OCI-LY1 (cell line): ENCODE measurements around the gene TMEM9.

Experiments used
- H2AFZ ChIP-seq: fragments of 200-600 bp; sonication (generic), shearing (Covaris generic); 2 replicates; pipeline ENCODE4 v1.6.0; 2014; ENCODE audit warnings: antibody characterized with exemption, mild to moderate bottlenecking, low read length
- H3F3A ChIP-seq: fragments of 200-600 bp; sonication (generic), shearing (Covaris generic); 2 replicates; pipeline ENCODE4 v1.6.0; 2014; ENCODE audit warnings: mild to moderate bottlenecking, antibody characterized with exemption, low read length, moderate library complexity; ENCODE audit not compliant: insufficient read depth
- H3K27ac ChIP-seq: fragments of 200-600 bp; sonication (generic); 2 replicates; pipeline ENCODE4 v1.5.1; 2014; ENCODE audit warnings: low read length, mixed run types, mild to moderate bottlenecking, low read depth; ENCODE audit not compliant: poor library complexity, severe bottlenecking
- H3K27me3 ChIP-seq: fragments of 200-600 bp; sonication (generic); 2 replicates; pipeline ENCODE4 v1.6.0; 2014; ENCODE audit warnings: antibody characterized with exemption, mild to moderate bottlenecking, low read length, moderate library complexity; ENCODE audit not compliant: insufficient read depth
- H3K36me3 ChIP-seq: fragments of 200-600 bp; sonication (generic); 2 replicates; pipeline ENCODE4 v1.6.1; 2014; ENCODE audit warnings: mild to moderate bottlenecking, antibody characterized with exemption, low read length, moderate library complexity, mixed read lengths; ENCODE audit not compliant: insufficient read depth
- H3K4me1 ChIP-seq: fragments of 200-600 bp; sonication (generic); 2 replicates; pipeline ENCODE4 v1.5.1; 2014; ENCODE audit warnings: mild to moderate bottlenecking, low read length, moderate library complexity; ENCODE audit not compliant: insufficient read depth, severe bottlenecking
- H3K4me2 ChIP-seq: fragments of 200-600 bp; sonication (generic), shearing (Covaris generic); 2 replicates; pipeline ENCODE4 v1.6.1; 2014; ENCODE audit warnings: low read length
- H3K4me3 ChIP-seq: fragments of 200-600 bp; sonication (generic); 2 replicates; pipeline ENCODE4 v1.5.1; 2014; ENCODE audit warnings: low read length, low read depth, mild to moderate bottlenecking, mixed read lengths; ENCODE audit not compliant: poor library complexity, severe bottlenecking
- H3K79me2 ChIP-seq: fragments of 200-600 bp; shearing (Covaris generic); 2 replicates; pipeline ENCODE4 v1.6.1; 2016; ENCODE audit warnings: mixed run types, low read length, mixed read lengths; ENCODE audit not compliant: insufficient read depth
- H3K9ac ChIP-seq: fragments of 200-600 bp; sonication (generic), shearing (Covaris generic); 2 replicates; pipeline ENCODE4 v1.6.1; 2014; ENCODE audit warnings: mild to moderate bottlenecking, low read length, mixed read lengths
- H3K9me2 ChIP-seq: fragments of 200-600 bp; sonication (generic), shearing (Covaris generic); 2 replicates; pipeline ENCODE4 v1.6.1; 2014; ENCODE audit warnings: low read depth, mild to moderate bottlenecking, low read length, mixed read lengths
- H3K9me3 ChIP-seq: fragments of 200-600 bp; shearing (Covaris generic); 2 replicates; pipeline ENCODE4 v1.6.1; 2014; ENCODE audit warnings: low read length, mixed read lengths
- H4K20me1 ChIP-seq: fragments of 200-600 bp; sonication (generic), shearing (Covaris generic); 2 replicates; pipeline ENCODE4 v1.6.0; 2016; ENCODE audit warnings: mild to moderate bottlenecking, low read length; ENCODE audit not compliant: insufficient read depth
- EZH2 ChIP-seq: fragments of 200-600 bp; sonication (generic), shearing (Covaris generic); IDR thresholded peaks from 2 replicates; pipeline ENCODE4 v1.8.0; 2017; ENCODE audit warnings: borderline replicate concordance, mixed run types, mild to moderate bottlenecking, antibody characterized with exemption, low read length, moderate library complexity, mixed read lengths
- TF ChIP-seq, protein P1 (sequence below): fragments of 200-600 bp; sonication (generic), shearing (Covaris generic); IDR thresholded peaks from 2 replicates; pipeline ENCODE4 v1.5.1; 2017; ENCODE audit warnings: mild to moderate bottlenecking, antibody characterized with exemption, low read length, moderate library complexity, mixed read lengths

Gene TMEM9

DNA sequence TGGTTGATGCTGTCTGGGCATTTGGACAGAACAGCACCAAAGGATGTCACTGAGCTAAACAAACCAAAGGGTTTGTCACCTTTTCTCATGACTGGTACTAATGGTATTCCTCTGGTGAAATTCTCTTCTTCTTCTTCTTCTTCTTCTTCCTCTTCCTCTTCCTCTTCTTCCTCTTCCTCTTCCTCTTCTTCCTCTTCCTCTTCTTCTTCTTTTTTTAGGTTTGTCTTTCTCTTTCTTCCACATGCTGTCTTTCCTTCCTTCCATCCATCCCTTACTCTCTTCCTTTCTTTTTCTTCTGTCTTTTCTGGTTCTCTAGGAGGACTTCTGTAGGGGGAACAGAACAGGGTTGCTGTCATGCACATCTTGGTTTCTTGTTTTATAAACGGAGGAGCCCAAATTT, 27.0 kb upstream of the TMEM9 start:
- Histone ChIP-seq H3K4me2 (no peak overlapping the region), H3K27me3 (peaks cover 13% of the 10 kb centered on the region; the same call in 1 of the 2 replicates), H3K4me1 (no peaks in the 10 kb centered on the region), H2AFZ (no peak overlapping the region), H3K9ac (no peak overlapping the region), H3K4me3 (no peak overlapping the region), H3K9me2 (no peaks in the 10 kb centered on the region), H4K20me1 (no peaks in the 10 kb centered on the region), H3K36me3 (no peaks in the 10 kb centered on the region; the same call in 1 of the 2 replicates), H3F3A (no peaks in the 10 kb centered on the region), H3K79me2 (no peaks in the 10 kb centered on the region), H3K27ac (no peak overlapping the region), H3K9me3 (no peaks in the 10 kb centered on the region)
- TF ChIP-seq, protein P1, sequence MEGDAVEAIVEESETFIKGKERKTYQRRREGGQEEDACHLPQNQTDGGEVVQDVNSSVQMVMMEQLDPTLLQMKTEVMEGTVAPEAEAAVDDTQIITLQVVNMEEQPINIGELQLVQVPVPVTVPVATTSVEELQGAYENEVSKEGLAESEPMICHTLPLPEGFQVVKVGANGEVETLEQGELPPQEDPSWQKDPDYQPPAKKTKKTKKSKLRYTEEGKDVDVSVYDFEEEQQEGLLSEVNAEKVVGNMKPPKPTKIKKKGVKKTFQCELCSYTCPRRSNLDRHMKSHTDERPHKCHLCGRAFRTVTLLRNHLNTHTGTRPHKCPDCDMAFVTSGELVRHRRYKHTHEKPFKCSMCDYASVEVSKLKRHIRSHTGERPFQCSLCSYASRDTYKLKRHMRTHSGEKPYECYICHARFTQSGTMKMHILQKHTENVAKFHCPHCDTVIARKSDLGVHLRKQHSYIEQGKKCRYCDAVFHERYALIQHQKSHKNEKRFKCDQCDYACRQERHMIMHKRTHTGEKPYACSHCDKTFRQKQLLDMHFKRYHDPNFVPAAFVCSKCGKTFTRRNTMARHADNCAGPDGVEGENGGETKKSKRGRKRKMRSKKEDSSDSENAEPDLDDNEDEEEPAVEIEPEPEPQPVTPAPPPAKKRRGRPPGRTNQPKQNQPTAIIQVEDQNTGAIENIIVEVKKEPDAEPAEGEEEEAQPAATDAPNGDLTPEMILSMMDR, result no peak
- TF ChIP-seq EZH2, result no peak

DNA sequence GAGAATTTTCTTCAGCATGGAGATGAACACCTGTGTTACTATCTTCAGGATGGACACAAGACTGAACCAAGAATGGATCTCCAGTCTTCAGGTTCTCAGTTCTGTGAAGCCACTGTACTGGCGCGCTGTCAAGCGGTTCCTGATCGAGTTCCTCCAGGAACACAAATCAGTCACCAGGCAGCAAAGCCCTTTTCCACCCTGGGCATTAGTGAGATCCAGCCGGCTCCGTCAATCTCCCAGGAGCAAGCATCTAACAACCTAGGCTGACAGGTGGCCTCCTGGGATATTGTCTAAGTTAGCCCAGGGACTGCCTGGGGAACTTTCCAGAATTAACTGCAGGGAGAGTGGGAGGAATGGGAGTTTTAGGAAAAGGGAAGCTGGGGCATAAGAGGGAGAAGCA, 26.6 kb upstream of the TMEM9 start:
- Histone ChIP-seq H3K9me3 (no peaks in the 10 kb centered on the region), H3K9me2 (no peaks in the 10 kb centered on the region), H3K79me2 (no peaks in the 10 kb centered on the region), H3K27me3 (peaks cover 13% of the 10 kb centered on the region; the same call in 1 of the 2 replicates), H4K20me1 (no peaks in the 10 kb centered on the region), H3K4me2 (no peak overlapping the region), H2AFZ (no peak overlapping the region), H3K36me3 (no peaks in the 10 kb centered on the region; the same call in 1 of the 2 replicates), H3K4me3 (no peak overlapping the region), H3F3A (no peaks in the 10 kb centered on the region), H3K4me1 (no peaks in the 10 kb centered on the region), H3K9ac (no peak overlapping the region), H3K27ac (no peak overlapping the region)
- no peak for TF ChIP-seq EZH2
- TF ChIP-seq, protein P1, result no peak

DNA sequence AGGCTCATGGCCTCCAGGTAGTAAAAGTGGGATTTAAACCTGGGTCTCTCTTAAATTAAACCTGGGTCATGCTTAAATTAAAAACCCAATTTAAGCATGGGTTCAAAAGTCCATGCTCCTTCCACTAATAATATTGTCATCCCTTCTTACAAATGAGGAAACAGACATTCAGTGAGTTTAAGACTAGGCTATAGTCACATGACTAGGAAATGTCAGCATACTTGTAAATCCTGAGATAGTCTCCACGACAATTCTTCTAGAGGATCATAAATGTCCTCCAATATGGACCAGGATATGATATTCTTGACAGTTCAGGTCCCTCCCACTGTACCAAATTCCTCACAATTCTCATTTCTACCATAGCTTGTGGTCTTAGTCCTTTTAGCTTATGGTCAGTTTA, 25.9 kb upstream of the TMEM9 start:
- no peak overlapping the region for H2AFZ ChIP-seq
- no peaks in the 10 kb centered on the region for H3K9me2 ChIP-seq
- no peak overlapping the region for H3K4me3 ChIP-seq
- no peaks in the 10 kb centered on the region for H3K9me3 ChIP-seq
- H3K4me1 ChIP-seq, result no peaks in the 10 kb centered on the region
- no peak overlapping the region for H3K4me2 ChIP-seq
- H3F3A ChIP-seq, result no peaks in the 10 kb centered on the region
- H3K79me2 ChIP-seq, result no peaks in the 10 kb centered on the region
- H3K27me3 ChIP-seq, result peaks cover 12% of the 10 kb centered on the region; the same call in 1 of the 2 replicates
- H3K9ac ChIP-seq, result no peak overlapping the region
- no peak overlapping the region for H3K27ac ChIP-seq
- TF ChIP-seq EZH2, result no peak
- TF ChIP-seq, protein P1, result no peak
- H3K36me3 ChIP-seq, result no peaks in the 10 kb centered on the region; the same call in 1 of the 2 replicates
- H4K20me1 ChIP-seq, result no peaks in the 10 kb centered on the region
